Stimulated activated CD4-positive, alpha-beta T cell treated with anti-CD3 and anti-CD28 coated beads, TNF-alpha, amount 100 ng/mL, for 4 hours (primary cell): ENCODE results near the gene MAP2K3.
"Not testable (repeated sequence)": the region's sequence is repeated elsewhere in the genome, so short reads cannot be mapped to it uniquely, and the experiment has no call there.

Experiments
- DNase-seq, 3 experiments: peaks; one replicate each; pipeline ENCODE4 v3.0.0-alpha.2; 2020; ENCODE audit warnings: low read depth in 3 of 3

Gene MAP2K3

DNA sequence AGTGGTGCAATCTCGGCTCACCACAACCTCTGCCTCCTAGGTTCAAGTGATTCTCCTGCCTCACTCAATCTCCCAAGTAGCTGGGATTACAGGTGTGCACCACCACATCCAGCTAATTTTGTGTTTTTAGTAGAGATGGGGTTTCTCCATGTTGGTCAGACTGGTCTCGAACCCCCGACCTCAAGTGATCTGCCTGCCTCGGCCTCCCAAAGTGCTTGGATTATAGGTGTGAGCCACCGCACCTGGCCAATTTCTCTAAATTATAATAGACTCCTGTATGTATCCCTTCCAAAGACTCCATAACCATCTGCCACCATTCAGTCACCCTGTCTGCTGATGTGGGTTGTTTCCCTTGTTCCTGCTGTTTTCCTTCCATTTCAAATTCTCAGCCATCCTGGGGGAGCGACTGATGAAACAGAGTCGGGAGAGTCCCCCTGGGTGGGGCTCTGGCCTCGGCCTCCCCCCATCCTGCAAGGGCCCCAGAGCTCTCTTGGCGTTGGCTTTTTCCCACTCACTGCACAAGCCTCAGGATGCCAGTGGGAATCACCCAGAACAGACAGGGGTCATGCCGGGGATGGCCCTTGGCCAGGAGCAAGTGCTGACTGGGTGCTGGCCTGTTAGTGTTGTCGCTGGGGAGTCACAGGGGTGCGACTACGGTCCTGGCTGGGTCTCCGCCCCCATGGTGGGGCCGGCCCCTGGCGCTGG is 25.7 kb downstream of the MAP2K3 start:
- DNase-seq = not testable (repeated sequence)

DNA sequence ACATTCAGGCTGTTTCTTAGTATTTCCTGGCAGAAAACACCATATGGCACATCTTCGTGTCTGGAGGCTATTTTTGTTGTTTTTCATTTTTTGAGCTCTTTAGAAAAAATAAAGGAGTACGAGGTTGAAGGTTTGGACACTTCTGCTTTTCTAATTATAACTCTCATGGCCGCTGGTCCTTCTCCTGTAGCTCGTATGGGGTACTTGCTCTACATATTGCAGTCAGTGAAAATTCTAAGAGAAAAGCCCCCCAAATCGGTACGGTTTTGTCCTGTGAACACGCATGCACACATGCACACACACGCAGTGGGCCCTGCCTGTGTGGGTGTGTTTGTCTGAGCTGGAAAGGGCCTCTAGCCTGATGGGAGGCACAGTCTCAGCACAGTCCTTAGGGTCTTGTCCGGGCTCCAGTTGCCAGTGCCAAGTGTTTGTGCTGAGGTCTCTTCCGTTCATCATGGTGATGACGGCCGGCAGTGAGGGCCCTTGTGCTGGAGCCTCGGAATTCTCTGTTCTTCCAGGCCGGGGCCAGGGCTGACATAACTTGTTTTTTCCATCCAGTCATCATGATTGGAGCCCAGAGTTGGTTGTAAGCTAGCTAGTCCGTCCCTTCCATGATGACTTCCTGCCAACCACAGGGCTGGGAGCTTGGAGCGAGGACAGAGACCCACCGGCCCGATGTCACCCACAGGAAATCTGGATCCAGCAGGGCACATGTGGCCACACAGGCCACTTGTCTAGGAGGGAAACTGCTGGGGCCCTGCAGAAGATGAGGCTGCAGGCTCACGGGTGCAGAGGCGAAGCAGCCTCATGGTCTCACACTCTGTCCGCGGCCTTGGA is 26.5 kb downstream of the MAP2K3 start:
- DNase-seq = not testable (repeated sequence)

DNA sequence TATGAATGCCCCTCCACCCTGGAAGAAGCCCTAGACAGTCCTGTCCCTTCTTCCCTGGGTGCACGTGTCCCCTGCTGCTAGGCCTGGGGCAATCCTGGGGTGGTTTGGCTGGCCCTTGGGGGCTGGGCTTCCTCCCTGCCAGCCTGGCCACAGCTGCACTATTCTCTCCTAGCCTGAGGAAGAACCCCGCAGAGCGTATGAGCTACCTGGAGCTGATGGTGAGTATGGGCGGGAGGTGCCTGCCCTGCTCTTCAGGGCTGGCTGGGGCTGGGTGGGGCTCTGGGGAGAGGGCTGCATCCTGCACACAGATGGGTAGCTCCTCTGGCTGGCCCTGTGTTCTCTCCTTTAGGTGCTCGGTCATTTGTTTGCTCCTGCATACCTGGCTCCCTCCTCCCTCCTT is 28.8 kb downstream of the MAP2K3 start:
- no peak for DNase-seq

DNA sequence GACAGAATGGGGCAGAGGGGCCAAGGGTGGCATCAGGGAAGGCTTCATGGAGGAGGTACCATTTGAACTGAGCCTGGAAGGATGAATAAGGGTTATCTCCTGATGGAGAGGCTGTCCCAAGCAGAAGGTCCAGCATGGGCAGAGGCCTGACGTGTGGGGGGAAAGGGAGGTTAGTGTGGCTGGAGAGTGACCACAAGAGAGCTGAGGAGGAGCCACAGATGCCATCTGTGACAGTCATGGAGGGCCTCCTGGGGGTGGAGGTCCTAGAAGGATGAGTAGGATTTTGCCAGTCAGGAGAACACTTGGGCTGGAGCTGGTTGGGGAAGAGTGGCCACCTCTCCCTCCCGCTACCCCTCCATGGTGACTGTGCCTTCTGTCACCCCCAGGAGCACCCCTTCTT is 29.2 kb downstream of the MAP2K3 start:
- not testable (repeated sequence) for DNase-seq

DNA sequence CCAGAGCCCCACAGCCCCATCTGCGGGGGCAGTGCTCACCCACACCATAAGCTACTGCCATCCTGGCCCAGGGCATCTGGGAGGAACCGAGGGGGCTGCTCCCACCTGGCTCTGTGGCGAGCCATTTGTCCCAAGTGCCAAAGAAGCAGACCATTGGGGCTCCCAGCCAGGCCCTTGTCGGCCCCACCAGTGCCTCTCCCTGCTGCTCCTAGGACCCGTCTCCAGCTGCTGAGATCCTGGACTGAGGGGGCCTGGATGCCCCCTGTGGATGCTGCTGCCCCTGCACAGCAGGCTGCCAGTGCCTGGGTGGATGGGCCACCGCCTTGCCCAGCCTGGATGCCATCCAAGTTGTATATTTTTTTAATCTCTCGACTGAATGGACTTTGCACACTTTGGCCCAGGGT is 29.8 kb downstream of the MAP2K3 start:
- not testable (repeated sequence) for DNase-seq

DNA sequence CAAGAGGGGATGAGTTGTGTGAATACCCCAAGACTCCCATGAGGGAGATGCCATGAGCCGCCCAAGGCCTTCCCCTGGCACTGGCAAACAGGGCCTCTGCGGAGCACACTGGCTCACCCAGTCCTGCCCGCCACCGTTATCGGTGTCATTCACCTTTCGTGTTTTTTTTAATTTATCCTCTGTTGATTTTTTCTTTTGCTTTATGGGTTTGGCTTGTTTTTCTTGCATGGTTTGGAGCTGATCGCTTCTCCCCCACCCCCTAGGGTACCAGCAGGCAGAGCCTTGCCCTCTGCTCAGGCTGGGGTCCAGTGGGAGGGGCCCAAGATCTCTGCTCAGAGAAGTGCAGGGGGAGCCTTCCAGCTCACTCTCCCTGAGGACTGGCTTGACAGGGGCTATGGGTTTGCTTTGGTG is 30.2 kb downstream of the MAP2K3 start:
- not testable (repeated sequence) for DNase-seq

DNA sequence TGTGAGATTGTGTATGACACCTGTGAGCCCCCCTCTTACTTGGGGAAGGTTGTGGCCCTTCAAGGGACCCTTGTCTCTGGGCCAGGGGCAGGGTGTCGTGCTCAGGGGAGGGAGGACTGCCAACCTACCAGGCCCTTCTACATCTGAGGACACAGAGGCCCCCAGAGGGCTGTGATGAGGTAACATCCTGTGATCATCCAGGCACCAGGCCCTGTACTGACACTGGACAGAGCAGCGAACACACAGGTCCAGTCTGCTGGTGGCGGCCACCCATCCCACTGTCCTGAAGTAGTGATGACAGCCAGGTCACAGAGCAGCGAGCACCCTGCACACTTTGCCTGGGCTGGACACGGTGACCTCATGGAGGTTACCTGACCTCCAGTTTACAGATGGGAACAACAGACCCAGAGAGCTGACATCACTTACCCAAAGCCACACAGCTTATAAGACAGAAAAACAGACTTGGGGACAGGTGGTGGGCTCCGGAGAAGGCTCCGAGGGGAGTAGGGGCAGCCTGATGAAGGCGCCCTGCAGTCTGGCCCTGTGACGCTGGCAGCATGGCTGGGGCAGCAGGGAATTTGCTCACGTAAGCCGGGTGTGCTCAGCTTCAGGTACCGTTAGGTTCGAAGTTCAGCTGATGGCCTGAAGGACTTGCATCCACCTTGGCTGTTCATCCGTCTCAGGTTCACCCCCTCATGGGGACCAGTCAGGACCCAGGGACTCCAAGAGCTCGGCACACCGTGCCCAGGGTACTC is 30.9 kb downstream of the MAP2K3 start:
- not testable (repeated sequence) for DNase-seq

DNA sequence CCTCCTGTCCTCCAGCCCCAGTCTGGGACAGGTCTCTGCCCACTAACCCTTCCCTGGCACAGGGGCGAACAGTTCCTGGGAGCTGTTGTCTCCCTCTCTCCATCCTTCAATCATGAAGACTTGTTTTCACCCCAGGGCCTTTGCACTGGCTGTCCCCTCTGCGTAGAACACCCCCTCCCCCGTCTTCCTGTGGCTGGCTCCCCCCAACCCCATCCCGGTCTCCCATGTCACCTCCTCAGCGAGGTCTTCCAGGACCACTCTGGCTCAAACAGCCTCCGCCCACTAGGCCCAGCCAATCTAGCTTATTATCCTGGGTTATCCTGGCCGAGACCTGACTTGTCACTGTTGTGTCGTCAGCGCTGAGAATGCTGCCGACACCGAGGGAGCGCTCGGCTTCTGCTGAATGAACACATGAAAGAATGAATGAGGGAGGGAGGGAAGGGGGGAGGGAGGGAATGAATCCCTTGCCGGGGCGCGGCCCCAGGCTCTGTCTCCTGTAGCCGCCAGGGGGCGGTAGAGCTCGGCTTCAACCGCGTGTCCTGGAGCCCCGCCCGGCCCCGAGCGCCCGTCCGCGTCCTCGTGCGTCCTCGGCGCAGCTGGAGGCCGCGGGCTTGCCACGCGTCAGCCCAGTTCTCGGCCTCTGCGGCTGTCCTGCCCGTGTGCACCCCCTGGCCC is 31.8 kb downstream of the MAP2K3 start:
- not testable (repeated sequence) for DNase-seq

DNA sequence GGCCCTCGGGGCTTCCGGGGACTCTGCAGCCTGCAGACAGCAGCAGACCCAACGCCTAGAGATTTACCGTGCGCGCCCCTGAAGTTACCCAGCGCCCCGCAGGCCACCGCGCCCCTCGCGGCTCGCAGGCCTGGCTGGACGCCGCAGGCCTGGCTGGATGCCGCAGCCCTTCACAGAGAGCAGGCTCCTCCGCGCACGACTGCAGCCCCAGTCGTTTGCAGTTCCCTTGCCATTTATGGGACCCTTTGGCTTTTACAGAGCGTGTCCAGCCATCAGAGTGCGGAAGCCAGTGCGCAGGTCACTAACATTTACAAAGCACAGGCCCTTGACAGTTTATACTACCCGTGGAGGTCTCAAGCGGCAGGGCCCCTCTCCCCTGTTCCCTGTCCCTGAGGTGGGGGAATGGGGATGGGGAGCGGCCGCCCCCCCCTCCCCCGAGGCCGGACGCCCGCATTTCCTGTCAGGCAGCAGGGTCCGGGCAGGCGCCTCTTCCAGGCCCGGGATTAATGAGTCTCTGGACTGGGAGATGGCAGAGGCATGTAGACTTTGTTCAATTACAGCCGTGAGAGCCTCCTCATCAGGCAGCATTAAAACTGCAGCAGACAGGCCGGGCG is 32.5 kb downstream of the MAP2K3 start:
- DNase-seq = not testable (repeated sequence)

DNA sequence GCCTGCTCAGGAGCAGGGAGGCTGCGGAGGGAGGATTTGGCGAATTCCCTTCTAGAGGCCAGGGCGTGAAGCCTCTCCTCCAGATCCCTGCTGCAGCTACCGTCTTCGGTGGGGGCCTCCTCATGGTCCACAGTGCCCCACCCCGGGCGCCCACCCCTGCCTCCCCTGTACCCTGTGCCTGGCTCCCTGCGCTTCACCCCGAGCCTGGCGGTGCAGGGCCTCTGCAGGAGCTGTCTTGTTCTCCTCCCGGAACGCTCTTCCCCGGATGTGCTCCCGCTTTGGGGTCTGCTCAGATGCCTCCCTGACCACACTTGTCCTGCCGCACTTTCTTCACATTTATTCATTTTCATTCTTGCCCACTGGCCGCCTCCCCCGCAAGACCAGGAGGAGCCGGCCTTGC is 33.3 kb downstream of the MAP2K3 start:
- not testable (repeated sequence) for DNase-seq

DNA sequence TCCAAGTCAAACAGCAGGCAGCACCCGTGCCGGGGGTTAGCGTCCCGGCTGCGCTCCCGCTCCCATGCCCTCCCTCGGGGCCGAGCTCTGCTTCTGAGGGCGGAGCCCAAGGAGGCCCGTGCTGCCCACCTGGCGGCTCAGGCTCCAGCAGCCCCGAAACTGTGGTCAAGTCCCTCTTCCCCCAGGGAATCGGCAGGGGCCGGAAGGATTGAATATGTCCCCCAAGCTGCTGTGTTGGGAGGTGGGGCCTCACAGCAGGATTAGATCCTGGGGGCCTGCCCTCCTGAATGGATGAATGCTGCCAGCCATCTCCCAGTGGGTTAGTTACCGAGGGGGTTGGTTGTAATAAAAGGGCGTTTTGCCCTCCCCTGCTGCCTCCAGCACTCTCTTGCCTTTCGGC is 33.9 kb downstream of the MAP2K3 start:
- no peak for DNase-seq

DNA sequence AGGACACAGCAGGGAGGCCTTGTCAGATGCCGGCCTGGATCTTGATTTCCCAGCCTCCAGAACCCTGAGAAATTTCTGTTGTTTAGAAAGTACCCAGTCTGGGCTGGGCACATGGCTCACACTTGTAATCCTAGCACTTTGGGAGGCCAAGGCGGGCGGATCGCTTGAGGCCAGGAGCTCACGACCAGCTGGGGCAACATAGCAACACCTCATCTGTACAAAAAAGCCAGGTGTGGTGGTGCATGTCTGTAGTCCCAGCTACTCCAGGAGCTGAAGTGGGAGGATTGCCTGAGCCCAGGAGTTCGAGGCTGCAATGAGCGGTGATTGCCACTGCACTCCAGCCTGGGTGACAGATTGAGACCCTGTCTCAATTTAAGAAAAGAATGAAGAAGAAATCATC is 34.3 kb downstream of the MAP2K3 start:
- DNase-seq = not testable (repeated sequence)

DNA sequence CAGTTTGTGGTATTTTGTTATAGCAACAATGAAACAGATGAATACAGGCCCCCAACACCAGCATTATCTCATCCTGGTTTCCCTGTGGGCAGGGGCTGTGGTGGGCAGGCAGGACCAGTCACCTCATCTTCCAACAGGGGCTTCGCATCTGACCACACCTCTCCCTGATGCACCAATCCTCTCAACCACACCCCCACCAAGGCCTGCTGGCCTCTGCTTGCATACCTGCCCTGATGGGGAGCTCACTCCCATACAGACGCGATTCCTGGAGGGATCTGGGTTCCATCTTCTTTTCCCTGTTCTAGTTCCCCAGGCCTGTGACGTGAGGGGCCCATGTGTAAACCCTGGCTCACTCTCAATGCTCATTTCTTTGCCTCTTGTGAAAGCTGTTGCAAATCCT is 34.7 kb downstream of the MAP2K3 start:
- DNase-seq = not testable (repeated sequence)

DNA sequence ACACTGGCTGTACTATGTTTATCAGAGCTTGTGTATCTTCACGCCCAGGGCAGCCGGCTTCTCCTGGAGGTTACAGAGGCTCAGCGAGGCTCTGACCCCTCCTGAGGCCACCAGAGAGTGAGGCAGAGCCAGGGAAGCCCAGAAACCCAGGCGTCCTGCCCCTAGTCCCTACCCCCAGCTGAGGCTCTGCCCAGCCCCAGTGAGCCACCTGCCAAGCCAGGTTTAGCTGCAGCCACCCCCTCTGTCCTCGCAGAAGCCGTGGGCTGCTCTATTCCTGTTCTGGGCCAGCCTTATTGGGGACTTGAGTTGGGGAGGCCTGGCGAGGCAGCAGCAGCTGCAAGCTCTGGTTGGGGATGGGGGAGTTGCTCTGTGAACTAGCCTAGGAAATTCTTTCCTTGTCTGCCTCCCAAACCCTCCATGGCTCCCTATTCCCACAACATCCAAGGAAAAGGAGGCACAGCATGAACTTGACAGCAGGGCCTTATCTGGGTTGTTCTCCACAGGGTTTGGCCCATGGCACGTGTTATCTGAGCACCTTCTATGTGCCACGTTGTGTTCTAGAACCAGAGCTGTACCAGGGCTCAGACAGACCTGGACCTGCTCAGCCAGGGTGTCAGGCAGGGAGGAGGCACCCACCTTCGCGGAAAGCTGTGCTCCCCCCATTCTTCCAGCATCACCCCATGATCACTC is 35.3 kb downstream of the MAP2K3 start:
- not testable (repeated sequence) for DNase-seq

DNA sequence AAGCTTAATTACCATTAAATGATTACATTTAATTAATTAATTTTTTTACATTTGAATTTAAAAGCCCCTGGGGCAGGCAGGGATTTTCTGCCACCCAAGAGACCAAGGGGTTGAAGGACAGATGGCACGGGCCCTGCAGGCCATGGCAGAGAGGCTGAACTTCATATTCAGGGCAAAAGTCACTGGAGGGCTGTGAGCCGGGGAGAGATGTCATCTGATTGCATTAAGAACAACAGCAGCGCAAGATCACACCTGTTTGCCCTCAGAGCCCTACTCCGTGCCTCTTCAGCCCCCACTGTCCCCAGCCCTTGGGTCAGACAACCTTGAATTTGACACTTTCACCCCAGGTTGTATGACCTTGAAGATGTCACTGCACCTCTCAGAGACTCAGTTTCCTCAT is 35.9 kb downstream of the MAP2K3 start:
- DNase-seq = not testable (repeated sequence)

DNA sequence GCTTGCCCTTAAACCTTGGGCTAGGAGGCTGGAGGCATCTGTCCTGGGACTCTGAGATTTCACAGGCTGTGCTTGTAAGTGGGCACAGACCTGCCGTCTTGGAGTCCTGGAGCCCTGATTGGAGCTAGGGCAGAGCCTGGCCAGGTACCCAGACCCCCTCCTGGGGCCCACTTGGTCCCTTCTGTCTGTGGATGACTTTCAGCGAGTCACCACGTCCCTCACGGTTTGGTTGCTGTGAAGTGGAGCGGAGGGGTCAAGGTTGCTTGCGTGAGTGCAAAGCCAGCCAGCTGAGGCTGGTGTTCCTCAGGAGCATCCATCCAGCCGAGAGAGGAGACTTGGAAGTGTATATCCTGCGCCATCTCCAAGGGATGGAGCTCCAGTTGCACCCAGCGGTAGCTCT is 36.5 kb downstream of the MAP2K3 start:
- DNase-seq = not testable (repeated sequence)

DNA sequence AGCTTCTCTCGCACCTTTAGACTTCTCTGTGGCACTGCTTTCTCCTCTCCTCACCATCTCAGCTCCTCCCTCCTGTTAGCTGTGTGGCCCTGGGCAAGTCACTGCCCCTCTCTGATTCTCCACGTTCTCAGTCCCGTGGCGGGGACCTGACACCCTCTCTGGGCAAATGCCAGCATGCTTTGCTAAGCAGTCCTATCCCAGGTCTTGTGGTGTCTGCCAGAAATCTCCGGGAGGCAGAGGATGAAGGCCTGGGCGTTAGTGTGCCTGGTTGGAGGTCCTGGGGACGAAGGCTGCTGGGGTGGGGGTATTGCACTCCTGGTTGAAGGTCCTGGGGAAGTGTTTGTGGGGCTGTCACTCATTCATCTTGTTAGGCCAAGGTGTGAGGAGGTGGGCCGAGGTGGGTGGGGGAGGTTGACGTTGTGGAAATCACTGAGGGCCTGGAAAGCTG is 37.3 kb downstream of the MAP2K3 start:
- DNase-seq = not testable (repeated sequence)

DNA sequence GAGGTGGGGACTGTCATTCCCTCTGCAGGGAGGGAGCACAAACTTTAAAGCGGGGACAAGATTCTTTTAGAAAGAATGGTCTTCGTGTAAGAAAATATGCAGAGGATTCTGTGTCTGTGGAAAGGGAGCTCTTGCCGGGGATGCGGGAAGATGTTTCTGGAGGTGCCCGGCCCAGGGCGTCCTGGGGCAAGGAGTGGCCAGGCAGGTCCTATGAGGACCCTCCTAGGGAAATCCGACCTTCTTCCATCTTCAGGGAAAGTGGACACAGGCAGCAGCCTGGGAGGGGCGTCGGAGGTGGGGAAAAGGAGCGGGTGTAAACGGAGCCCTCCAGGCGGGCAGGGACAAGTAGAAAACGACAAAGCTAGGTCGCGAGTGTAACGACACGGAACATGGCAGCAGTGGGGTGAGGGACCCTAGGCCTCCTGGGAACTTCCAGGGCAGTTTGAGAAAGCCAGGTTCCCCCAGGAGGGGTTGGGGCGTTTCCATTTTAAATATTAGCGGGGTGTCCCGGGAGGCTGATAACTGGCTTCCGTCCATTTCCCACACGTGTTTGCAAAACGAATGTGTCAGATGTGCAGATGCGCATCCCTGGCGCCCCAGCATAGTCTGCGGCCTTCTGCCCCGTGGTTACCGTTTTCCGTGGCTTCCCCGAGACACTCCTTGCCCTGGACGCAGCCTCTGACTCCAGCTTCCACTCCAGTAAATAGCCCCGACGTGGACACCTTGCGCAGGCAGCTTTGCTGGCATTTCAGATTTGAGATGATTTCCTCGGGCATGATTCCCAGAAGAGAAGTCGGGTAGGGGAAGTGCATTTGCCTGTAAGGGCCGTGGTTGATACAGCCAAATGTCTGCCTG is 39.0 kb downstream of the MAP2K3 start:
- not testable (repeated sequence) for DNase-seq

DNA sequence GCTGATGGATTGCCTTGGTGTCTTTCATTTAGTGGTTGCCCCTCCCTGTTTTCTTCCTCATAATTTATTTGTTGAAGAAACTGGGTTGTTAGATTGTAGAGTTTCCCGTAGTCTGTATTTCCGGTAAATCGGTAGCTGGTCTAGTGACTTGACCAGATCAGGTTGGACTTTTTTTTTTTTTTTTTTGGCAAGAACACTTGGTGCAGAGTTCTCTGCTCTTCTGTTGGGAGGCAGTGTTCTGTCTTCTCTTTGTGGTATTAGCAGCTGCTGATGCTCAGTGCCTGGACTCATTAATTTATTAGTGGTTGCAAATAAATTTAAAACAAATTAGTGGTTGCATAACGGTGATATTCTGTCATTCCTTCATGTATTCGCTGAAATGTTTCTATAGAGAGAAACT is 40.2 kb downstream of the MAP2K3 start:
- not testable (repeated sequence) for DNase-seq

DNA sequence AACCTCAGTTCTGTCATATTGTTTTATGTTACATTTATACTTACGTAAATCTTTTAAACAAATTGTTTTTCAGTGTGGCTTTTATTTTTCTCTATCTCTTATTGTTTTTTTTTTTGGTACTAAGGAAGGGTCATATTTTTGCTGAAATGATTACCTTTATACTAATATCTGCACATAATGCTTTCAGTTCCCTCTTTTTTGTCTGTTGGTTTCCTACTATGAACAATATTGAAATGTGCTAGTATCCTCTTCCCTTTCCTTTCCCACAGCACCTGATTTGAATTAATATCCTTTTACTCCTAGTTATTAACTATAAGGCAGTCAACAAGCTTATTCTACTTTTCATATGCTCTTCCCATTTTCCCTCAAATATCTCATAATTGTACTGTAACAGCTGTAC is 43.4 kb downstream of the MAP2K3 start:
- DNase-seq = not testable (repeated sequence)
